Heart left ventricle (tissue), 16 donors: Measurements from ENCODE around the gene SIM2. TPM values are rescaled to one million over a fixed set of nuclear protein-coding genes. Genes with fewer than 3 reads are reported as not detected.

ENCODE experiments used
- ATAC-seq, 4 donors: fragments of 200-7000 bp; cut with Tn5 transposase; one replicate each; pipeline ENCODE4 v1.9.1; 2020 to 2022; ENCODE audit warnings: moderate library complexity in 4 of 4, mild to moderate bottlenecking in 3 of 4, moderate number of reproducible peaks in 1 of 4
- DNase-seq, 5 donors: peaks; one replicate each; pipeline ENCODE4 v3.0.0-alpha.2; 2020
- H3K27ac ChIP-seq, 12 donors: fragments of 200-600 bp; sonication (generic) in 4 of 12; one replicate each; pipeline versions ENCODE4 v1.5.0 to v1.8.0; 2016 to 2022; ENCODE audit warnings: mild to moderate bottlenecking in 2 of 12
- H3K27me3 ChIP-seq, 9 donors: fragments of 200-600 bp; sonication (generic) in 2 of 9; one replicate each; pipeline versions ENCODE4 v1.5.1 to v1.8.0; 2016 to 2022; ENCODE audit warnings: mild to moderate bottlenecking in 3 of 9
- H3K36me3 ChIP-seq, 9 donors: fragments of 200-600 bp; sonication (generic) in 2 of 9; one replicate each; pipeline versions ENCODE4 v1.5.0 to v1.8.0; 2018 to 2022; ENCODE audit warnings: mild to moderate bottlenecking in 2 of 9
- H3K4me1 ChIP-seq, 12 donors: fragments of 200-600 bp; sonication (generic) in 4 of 12; one replicate each; pipeline versions ENCODE4 v1.5.0 to v1.8.0; 2016 to 2022; ENCODE audit warnings: mild to moderate bottlenecking in 3 of 12
- H3K4me3 ChIP-seq, 12 donors: fragments of 200-600 bp; sonication (generic) in 4 of 12; one replicate each; pipeline versions ENCODE4 v1.5.0 to v1.8.0; 2017 to 2022; ENCODE audit warnings: mild to moderate bottlenecking in 9 of 12, moderate library complexity in 4 of 12
- H3K9me3 ChIP-seq, 12 donors: fragments of 200-600 bp; sonication (generic) in 4 of 12; one replicate each; pipeline versions ENCODE4 v1.5.0 to v1.8.0; 2016 to 2022; ENCODE audit warnings: mild to moderate bottlenecking in 1 of 12
- POLR2A ChIP-seq, 2 donors: fragments of 450-650 bp; IDR thresholded peaks; one replicate each; pipeline ENCODE4 v1.6.1; 2017; ENCODE audit warnings: antibody characterized with exemption in 2 of 2, mild to moderate bottlenecking in 2 of 2, moderate library complexity in 2 of 2
- WGBS, 4 donors: extraction: QIAGEN DNeasy Blood & Tissue Kit in 2 of 4; methylation state at CpG; one replicate each; pipeline versions ENCODE4 v1.1.5 to v1.1.7; 2013 to 2018; 5-methylcytosine and 5-hydroxymethylcytosine counted together
- intact Hi-C, 10 donors: fragments of 100-400 bp; cut with DNase I; formaldehyde crosslinking; loops; one replicate each; pipeline versions ENCODE4 v1.11.1 to v1.14.2; 2022
- polyA plus RNA-seq, 2 donors: library from polyadenylated mRNA; stranded (reverse); fragments of 200-250 nt; gene quantifications; one replicate each; pipeline ENCODE4 v1.2.3, GENCODE V29; 2013
- total RNA-seq, 9 donors: library from RNA; depleted of rRNA in 2 of 9; stranded (reverse); fragments of >200 nt in 2 of 9; fragmentation: NEBNext Ultra II Directional in 3 of 9; extraction: Animal tissue kit (Norgen Biotek cat#: 25700) in 3 of 9; gene quantifications; one replicate each; pipeline versions ENCODE4 v1.1.0 to v1.2.4, GENCODE V29; 2016 to 2023
- TF ChIP-seq, protein P1 (sequence below), 12 donors: fragments of 200-600 bp; sonication (generic) in 4 of 12; IDR thresholded peaks; one replicate each; pipeline versions ENCODE4 v1.5.0 to v1.8.0; 2018 to 2022; ENCODE audit warnings: antibody characterized with exemption in 12 of 12, mild to moderate bottlenecking in 5 of 12
- donor health status: ischemic (EF 13 %, LVEDD 7.1; RV severe dilation, severe dysfunction).
- donor health status: healthy with polysubstance abuse.
- donor health status: DM: no; HTN: yes; CAD: no.
- donor health status: DM: no; HTN: no; CAD: no.
- donor health status: ischemic (EF 25% LVEDD 6.9; RV normal size, moderate dysfunction).
- donor health status: ischemic (EF 25% LVEDD 5.7; RV mildly dilated, moderate dysfunction).
- donor health status: healthy.
- donor health status: DM: yes; HTN: yes; CAD: no.
- donor health status: ischemic (EF 35%, LVEDD 5.7; RV mildly dilated, moderate dysfunction).
- donor health status: nonischemic (EF 11% LVEDD 7.7; RV severe dilation, severe dysfunction).
- donor health status: DM: yes; HTN: yes; CAD: no.
- donor health status: PGD.
- donor health status: ischemic (EF 29% LVEDD 5.4; RV normal size, mild dysfunction).
- donor health status: nonischemic (EF 23%, LVEDD 6.1; RV moderate dilation, normal function).

The SIM2 gene
- total and polyA plus RNA-seq, 11 donors, result 0.01 to 0.88 (median 0.15) TPM; not detected in 8

DNA sequence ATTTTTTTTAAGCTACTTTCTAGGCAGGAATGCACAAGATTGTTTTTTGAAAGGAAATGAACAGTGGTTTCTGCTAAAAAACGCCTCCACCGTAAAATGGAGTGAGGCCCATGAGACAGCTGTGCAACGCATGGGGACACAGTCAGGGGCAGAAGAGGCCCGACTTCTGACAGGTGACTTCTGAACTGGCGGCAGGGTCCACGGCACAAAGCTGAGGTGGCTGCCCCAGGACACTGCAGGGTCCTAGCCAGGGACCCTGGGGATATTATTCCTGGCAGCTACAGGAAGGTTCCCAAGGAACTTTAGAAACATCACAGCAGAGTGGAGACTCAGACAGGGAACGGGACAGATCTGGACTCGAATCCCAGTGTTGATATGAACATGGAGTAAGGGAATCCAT lies 75.1 kb downstream of the SIM2 start:
- H3K4me3 ChIP-seq, result no peak overlapping the region
- no peaks in the 10 kb centered on the region for H3K36me3 ChIP-seq
- TF ChIP-seq, protein P1, sequence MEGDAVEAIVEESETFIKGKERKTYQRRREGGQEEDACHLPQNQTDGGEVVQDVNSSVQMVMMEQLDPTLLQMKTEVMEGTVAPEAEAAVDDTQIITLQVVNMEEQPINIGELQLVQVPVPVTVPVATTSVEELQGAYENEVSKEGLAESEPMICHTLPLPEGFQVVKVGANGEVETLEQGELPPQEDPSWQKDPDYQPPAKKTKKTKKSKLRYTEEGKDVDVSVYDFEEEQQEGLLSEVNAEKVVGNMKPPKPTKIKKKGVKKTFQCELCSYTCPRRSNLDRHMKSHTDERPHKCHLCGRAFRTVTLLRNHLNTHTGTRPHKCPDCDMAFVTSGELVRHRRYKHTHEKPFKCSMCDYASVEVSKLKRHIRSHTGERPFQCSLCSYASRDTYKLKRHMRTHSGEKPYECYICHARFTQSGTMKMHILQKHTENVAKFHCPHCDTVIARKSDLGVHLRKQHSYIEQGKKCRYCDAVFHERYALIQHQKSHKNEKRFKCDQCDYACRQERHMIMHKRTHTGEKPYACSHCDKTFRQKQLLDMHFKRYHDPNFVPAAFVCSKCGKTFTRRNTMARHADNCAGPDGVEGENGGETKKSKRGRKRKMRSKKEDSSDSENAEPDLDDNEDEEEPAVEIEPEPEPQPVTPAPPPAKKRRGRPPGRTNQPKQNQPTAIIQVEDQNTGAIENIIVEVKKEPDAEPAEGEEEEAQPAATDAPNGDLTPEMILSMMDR (IDR thresholded peaks at IDR 0.05), result no peak
- no peak for TF ChIP-seq POLR2A (IDR thresholded peaks at IDR 0.05)
- no peaks in the 10 kb centered on the region for H3K9me3 ChIP-seq
- H3K27ac ChIP-seq, result peak overlapping the region in 1 of 12 donors; percentile 35
- intact Hi-C loops, result loop anchor here in 1 of 10 donors (5.0 kb wide), 1 partner anchor 63 kb away; no protein-coding TSS in a partner anchor
- WGBS, 4 donors, result 58 to 69% (median 63%) methylated on average over 8 of the region's 8 CpGs
- H3K27me3 ChIP-seq, result no peaks in the 10 kb centered on the region
- no peak for ATAC-seq
- H3K4me1 ChIP-seq, result peaks cover 0 to 21% (median 13%) of the 10 kb centered on the region in 12 donors
- no peak for DNase-seq

DNA sequence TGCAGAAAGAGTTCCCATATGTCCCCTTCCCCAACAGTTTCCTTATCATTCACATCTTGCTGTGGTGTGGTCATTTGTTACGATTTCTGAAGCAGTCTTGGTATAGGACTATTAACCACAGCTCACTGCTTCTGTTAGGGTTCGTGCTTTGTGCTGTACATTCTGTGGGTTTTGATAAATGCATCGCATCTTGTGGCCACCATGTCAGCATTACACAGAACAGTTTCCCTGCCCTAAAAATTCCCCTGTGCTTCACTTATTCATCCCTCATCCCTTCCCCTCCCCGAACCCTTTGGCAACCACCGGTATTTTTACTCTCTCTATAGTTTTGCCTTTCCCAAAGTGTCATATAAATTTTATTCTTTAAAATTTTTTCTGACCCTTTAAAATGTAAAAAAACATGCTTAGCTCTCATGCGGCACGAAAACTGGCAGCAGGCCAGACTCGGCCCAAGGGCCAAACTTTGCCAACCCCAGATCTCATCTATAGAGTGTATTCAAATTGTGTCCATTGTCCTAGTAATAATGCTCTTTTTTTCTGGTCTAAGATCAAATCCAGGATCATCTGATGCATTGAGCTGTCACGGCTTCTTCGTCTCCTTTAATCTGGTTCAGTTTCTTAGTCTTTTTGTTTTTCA lies 78.2 kb downstream of the SIM2 start:
- Histone ChIP-seq H3K27ac (no peak overlapping the region), H3K27me3 (no peaks in the 10 kb centered on the region), H3K4me1 (peaks cover 0 to 11% (median 4%) of the 10 kb centered on the region in 12 donors), H3K4me3 (no peak overlapping the region), H3K9me3 (no peaks in the 10 kb centered on the region), H3K36me3 (no peaks in the 10 kb centered on the region)
- ATAC-seq (no peak), DNase-seq (no peak)
- WGBS, 4 donors, result 76 to 85% (median 80%) methylated on average over 10 of the region's 10 CpGs
- TF ChIP-seq, protein P1 (IDR thresholded peaks at IDR 0.05), result no peak
- intact Hi-C loops, result no loop called here

DNA sequence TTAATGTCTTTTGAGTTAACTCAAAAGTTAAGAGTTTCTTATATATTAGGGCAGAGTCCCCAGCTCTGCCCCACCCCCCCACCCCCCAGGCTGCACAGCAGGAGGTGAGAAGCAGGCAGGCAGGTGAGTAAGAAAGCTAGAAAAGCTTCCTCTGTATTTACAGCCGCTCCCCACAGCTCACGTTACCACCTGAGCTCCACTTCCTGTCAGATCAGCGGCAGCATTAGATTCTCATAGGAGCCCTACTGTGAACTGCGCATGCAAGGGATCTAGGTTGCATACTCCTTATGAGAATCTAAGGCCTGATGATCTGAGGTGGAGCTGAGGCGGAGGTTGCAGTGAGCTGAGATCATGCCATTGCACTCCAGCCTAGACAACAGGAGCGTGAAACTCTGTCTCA lies 81.9 kb downstream of the SIM2 start:
- DNase-seq (no peak), ATAC-seq (no peak)
- H3K27ac ChIP-seq, result no peak overlapping the region
- H3K9me3 ChIP-seq, result no peaks in the 10 kb centered on the region
- no peaks in the 10 kb centered on the region for H3K36me3 ChIP-seq
- WGBS, 4 donors, result 78 to 96% (median 89%) methylated on average over 6 of the region's 6 CpGs
- H3K27me3 ChIP-seq, result no peaks in the 10 kb centered on the region
- peaks cover 0 to 9% (median 4%) of the 10 kb centered on the region in 12 donors for H3K4me1 ChIP-seq
- intact Hi-C loops, result no loop called here
- no peak overlapping the region for H3K4me3 ChIP-seq
- TF ChIP-seq, protein P1 (IDR thresholded peaks at IDR 0.05), result no peak
- no peak for TF ChIP-seq POLR2A (IDR thresholded peaks at IDR 0.05)

DNA sequence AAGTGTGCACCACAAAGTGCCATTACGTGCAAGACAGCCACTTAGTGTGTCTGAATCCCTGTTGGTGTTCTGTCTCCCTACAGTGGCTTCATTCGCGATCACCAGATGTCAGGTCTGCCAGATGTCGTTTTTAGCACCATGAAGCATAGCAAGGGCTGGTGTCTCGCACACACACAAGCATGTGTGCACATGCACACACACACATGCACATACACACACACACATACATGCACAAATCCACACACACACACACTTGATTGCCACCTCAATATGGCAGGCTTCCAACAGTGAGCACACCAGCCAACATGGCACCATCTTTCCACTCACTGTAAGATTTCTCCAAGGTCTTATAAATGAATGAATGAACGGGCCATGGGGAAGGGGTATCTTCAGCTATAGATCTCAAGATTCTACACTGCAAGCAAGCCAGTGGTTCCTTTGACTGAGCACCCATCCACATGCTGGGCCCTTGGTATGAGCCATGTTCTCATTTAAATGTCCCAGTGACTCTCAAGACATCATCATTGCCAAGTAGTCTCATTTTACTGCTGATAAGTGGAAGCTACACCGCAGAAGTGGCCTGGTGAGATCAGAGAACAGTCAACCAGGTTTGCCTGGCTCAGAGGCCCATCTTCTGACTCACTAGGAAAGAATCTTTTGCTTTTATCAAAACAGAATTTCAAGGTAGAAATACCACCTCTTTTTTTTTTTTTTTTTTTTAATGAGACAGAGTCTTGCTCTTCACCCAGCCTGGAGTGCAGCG lies 84.9 kb downstream of the SIM2 start:
- H3K27ac ChIP-seq, result no peak overlapping the region
- peaks cover 0 to 10% (median 4%) of the 10 kb centered on the region in 12 donors for H3K4me1 ChIP-seq
- no peaks in the 10 kb centered on the region for H3K36me3 ChIP-seq
- no peaks in the 10 kb centered on the region for H3K27me3 ChIP-seq
- DNase-seq (no peak), ATAC-seq (peak in 1 of 4 donors; percentile 37)
- TF ChIP-seq POLR2A (IDR thresholded peaks at IDR 0.05), result no peak
- TF ChIP-seq, protein P1 (IDR thresholded peaks at IDR 0.05), result no peak
- H3K4me3 ChIP-seq, result no peak overlapping the region
- intact Hi-C loops, result no loop called here
- no peaks in the 10 kb centered on the region for H3K9me3 ChIP-seq
- WGBS, 4 donors, result 88 to 95% (median 91%) methylated on average over 8 of the region's 8 CpGs
